Measurements from ENCODE around the gene IL32.
"Not testable (repeated sequence)": the region's sequence is repeated elsewhere in the genome, so short reads cannot be mapped to it uniquely, and the experiment has no call there.

The IL32 gene

GRCh38 chr16:3066440-3066748 is 954 bp downstream of the IL32 start:
- Histone ChIP-seq H4K20me1 (ENCODE audit: insufficient read depth, low read length) (peaks cover 5% of the 10 kb centered on the region; the same call in 1 of the 2 replicates), H2AFZ (ENCODE audit: low read depth, low read length) (peak overlapping the region; percentile 10; the same call in 1 of the 2 replicates), H3K4me3 (ENCODE audit: low read depth in 1 of 2, low read length in 2 of 2) (peak overlapping the region; percentile 41 to 93), H3K27me3 (ENCODE audit: insufficient read depth, low read length, poor library complexity) (no peaks in the 10 kb centered on the region), H3K4me1 (ENCODE audit: insufficient read depth, low read length) (peaks cover 68% of the 10 kb centered on the region), H3K9ac (ENCODE audit: low read depth, low read length) (peak overlapping the region; percentile 66), H3K79me2 (ENCODE audit: insufficient read depth, low read length) (peaks cover 43% of the 10 kb centered on the region), H3K4me2 (ENCODE audit: insufficient read depth, low read length) (peak overlapping the region; percentile 85), H3K9me3 (ENCODE audit: insufficient read depth, low read length, severe bottlenecking) (no peaks in the 10 kb centered on the region), H3K27ac (ENCODE audit: low read length) (peak overlapping the region; percentile 92), H3K36me3 (ENCODE audit: insufficient read depth, low read length) (peaks cover 42% of the 10 kb centered on the region)
- ATAC-seq (ENCODE audit: insufficient read depth, low read depth): peak; percentile 29; the same call in 2 of the 3 replicates
- no peak for TF ChIP-seq CTCF (IDR thresholded peaks at IDR 0.05; ENCODE audit: borderline replicate concordance, extremely low read depth, low read length, poor library complexity, severe bottlenecking)
- no peak for TF ChIP-seq EZH2 (IDR thresholded peaks at IDR 0.05; ENCODE audit: borderline replicate concordance, low read depth, low read length, severe bottlenecking)
- no peak for DNase-seq

GRCh38 chr16:3068487-3068886 is 3.0 kb downstream of the IL32 start:
- no peak for DNase-seq
- peak overlapping the region; percentile 85 for H3K4me2 ChIP-seq (ENCODE audit: insufficient read depth, low read length)

GRCh38 chr16:3069146-3069545 is 3.7 kb downstream of the IL32 start:
- H4K20me1 ChIP-seq (ENCODE audit: insufficient read depth, low read length); H3K27me3 ChIP-seq (ENCODE audit: insufficient read depth, low read length, poor library complexity); H3K9me3 ChIP-seq (ENCODE audit: insufficient read depth, low read length, severe bottlenecking); H3K4me3 ChIP-seq (ENCODE audit: low read depth in 1 of 2, low read length in 2 of 2); H3K4me2 ChIP-seq (ENCODE audit: insufficient read depth, low read length); DNase-seq; H2AFZ ChIP-seq (ENCODE audit: low read depth, low read length); ATAC-seq (ENCODE audit: insufficient read depth, low read depth): not testable (repeated sequence)
- Histone ChIP-seq H3K9ac (ENCODE audit: low read depth, low read length) (peak overlapping the region; percentile 66; the same call in 1 of the 2 replicates), H3K27ac (ENCODE audit: low read length) (peak overlapping the region; percentile 68), H3K36me3 (ENCODE audit: insufficient read depth, low read length) (peaks cover 42% of the 10 kb centered on the region), H3K79me2 (ENCODE audit: insufficient read depth, low read length) (peaks cover 50% of the 10 kb centered on the region), H3K4me1 (ENCODE audit: insufficient read depth, low read length) (peaks cover 93% of the 10 kb centered on the region)

More at GRCh38 chr16:3068487-3068886, 3.0 kb downstream of the IL32 start:
- TF ChIP-seq CTCF (IDR thresholded peaks at IDR 0.05; ENCODE audit: borderline replicate concordance, extremely low read depth, low read length, poor library complexity, severe bottlenecking): no peak
- TF ChIP-seq EZH2 (IDR thresholded peaks at IDR 0.05; ENCODE audit: borderline replicate concordance, low read depth, low read length, severe bottlenecking): no peak
- H3K79me2 ChIP-seq (ENCODE audit: insufficient read depth, low read length): peaks cover 44% of the 10 kb centered on the region
- H3K4me1 ChIP-seq (ENCODE audit: insufficient read depth, low read length): peaks cover 86% of the 10 kb centered on the region
- peaks cover 5% of the 10 kb centered on the region; the same call in 1 of the 2 replicates for H4K20me1 ChIP-seq (ENCODE audit: insufficient read depth, low read length)
- peaks cover 42% of the 10 kb centered on the region for H3K36me3 ChIP-seq (ENCODE audit: insufficient read depth, low read length)
- H3K9me3 ChIP-seq (ENCODE audit: insufficient read depth, low read length, severe bottlenecking): no peaks in the 10 kb centered on the region
- H2AFZ ChIP-seq (ENCODE audit: low read depth, low read length): no peak overlapping the region
- peak overlapping the region in 1 of 2 experiments; percentile 93; a peak in 2 of 4 replicates for H3K4me3 ChIP-seq (ENCODE audit: low read depth in 1 of 2, low read length in 2 of 2)
- H3K27me3 ChIP-seq (ENCODE audit: insufficient read depth, low read length, poor library complexity): no peaks in the 10 kb centered on the region
- ATAC-seq (ENCODE audit: insufficient read depth, low read depth): no peak
- H3K9ac ChIP-seq (ENCODE audit: low read depth, low read length): peak overlapping the region; percentile 66
- H3K27ac ChIP-seq (ENCODE audit: low read length): peak overlapping the region; percentile 92

GRCh38 chr16:3070608-3071111 is 5.2 kb downstream of the IL32 start:
- no peak for DNase-seq
- Histone ChIP-seq H3K4me3 (ENCODE audit: low read depth in 1 of 2, low read length in 2 of 2) (no peak overlapping the region), H2AFZ (ENCODE audit: low read depth, low read length) (no peak overlapping the region), H3K9me3 (ENCODE audit: insufficient read depth, low read length, severe bottlenecking) (no peaks in the 10 kb centered on the region), H4K20me1 (ENCODE audit: insufficient read depth, low read length) (peaks cover 5% of the 10 kb centered on the region; the same call in 1 of the 2 replicates), H3K4me2 (ENCODE audit: insufficient read depth, low read length) (no peak overlapping the region), H3K9ac (ENCODE audit: low read depth, low read length) (no peak overlapping the region), H3K36me3 (ENCODE audit: insufficient read depth, low read length) (peaks cover 40% of the 10 kb centered on the region), H3K27me3 (ENCODE audit: insufficient read depth, low read length, poor library complexity) (no peaks in the 10 kb centered on the region), H3K4me1 (ENCODE audit: insufficient read depth, low read length) (peaks cover 94% of the 10 kb centered on the region), H3K79me2 (ENCODE audit: insufficient read depth, low read length) (peaks cover 37% of the 10 kb centered on the region), H3K27ac (ENCODE audit: low read length) (peak overlapping the region; percentile 80)
- no peak for ATAC-seq (ENCODE audit: insufficient read depth, low read depth)
- TF ChIP-seq CTCF (IDR thresholded peaks at IDR 0.05; ENCODE audit: borderline replicate concordance, extremely low read depth, low read length, poor library complexity, severe bottlenecking) (no peak), EZH2 (IDR thresholded peaks at IDR 0.05; ENCODE audit: borderline replicate concordance, low read depth, low read length, severe bottlenecking) (no peak)
